HG03097 (cell line): ENCODE results near the gene ANXA9.

Experiments used
- ATAC-seq: cut with Tn5 transposase; IDR thresholded peaks from one replicate; pipeline ENCODE4 v1.9.1; 2021; ENCODE audit not compliant: unreplicated experiment, low FRiP score

ANXA9 gene, protein sequence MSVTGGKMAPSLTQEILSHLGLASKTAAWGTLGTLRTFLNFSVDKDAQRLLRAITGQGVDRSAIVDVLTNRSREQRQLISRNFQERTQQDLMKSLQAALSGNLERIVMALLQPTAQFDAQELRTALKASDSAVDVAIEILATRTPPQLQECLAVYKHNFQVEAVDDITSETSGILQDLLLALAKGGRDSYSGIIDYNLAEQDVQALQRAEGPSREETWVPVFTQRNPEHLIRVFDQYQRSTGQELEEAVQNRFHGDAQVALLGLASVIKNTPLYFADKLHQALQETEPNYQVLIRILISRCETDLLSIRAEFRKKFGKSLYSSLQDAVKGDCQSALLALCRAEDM

GRCh38 chr1:150981805-150982712 is at the start of gene ANXA9:
Gene ANXA9 (plus strand): TSS chr1:150982292. CDS start chr1:150983106, 814 bp downstream.
- ATAC-seq, result no peak

DNA sequence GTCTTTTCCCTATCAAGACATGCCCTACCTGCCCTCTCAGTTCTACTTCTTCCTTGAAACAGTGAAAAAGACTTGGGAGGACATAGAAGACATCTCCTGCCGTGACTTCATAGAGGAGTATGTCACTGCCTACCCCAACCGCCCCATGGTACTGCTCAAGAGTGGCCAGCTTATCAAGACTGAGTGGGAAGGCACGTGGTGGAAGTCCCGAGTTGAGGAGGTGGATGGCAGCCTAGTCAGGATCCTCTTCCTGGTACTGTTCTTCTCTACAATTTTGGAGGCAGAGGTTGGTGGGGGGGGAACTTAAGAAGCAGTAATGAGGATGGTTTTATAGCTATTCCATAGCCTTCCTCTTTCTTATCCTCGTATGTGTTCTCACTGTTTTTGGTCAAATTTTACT is 37.2 kb upstream of the ANXA9 start:
- no peak for ATAC-seq

DNA sequence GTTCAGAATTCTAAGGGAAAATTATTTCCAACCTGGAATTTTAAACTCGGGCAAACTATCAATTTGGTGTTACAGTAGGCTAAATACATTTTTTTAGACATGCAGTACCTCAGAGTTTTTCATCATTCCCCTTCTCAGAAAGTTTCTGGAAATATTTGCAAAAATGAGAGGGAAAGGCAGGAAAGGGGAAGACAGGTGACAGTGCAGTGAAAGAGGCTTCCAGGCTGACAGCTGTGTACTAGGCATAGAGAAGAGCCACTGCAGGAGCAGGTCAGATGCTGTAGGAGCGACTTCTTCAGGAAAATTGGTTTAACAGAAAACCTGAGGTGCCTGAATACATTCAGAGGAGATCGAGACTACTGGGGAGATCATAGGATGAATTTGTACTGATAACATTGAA is 27.4 kb upstream of the ANXA9 start:
- ATAC-seq, result no peak

GRCh38 chr1:150955280-150955679 is 26.8 kb upstream of the ANXA9 start:
- no peak for ATAC-seq

DNA sequence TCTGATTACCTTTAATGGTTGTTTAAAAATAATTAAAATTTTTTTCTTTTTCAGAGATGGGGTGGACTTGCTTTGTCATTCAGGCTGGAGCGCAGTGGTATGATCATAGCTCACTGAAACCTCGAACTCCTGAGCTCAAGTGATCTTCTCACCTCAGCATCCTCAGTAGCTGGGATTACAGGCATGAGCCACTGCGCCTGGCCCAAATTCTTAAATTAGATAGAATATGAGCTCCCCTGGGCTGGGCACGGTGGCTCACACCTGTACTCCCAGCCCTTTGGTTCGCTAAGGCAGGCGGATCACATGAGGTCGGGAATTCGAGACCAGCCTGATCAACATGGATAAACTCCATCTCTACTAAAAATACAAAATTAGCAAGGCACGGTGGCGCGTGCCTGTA is 24.4 kb upstream of the ANXA9 start:
- ATAC-seq, result no peak

DNA sequence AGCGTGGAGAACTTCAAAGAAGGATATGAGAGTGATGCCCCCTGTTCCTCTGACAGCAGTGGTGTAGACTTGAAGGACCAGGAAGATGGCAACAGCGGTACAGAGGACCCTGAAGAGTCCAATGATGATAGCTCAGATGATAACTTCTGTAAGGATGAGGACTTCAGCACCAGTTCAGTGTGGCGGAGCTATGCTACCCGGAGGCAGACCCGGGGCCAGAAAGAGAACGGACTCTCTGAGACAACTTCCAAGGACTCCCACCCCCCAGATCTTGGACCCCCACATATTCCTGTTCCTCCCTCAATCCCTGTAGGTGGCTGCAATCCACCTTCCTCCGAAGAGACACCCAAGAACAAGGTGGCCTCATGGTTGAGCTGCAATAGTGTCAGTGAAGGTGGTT is 21.4 kb upstream of the ANXA9 start:
- ATAC-seq, result no peak

- ATAC-seq, result no peak
Observed at GRCh38 chr1:150961756-150962155, 20.3 kb upstream of the ANXA9 start.

- ATAC-seq, result no peak
Observed at GRCh38 chr1:150963321-150964163, 18.6 kb upstream of the ANXA9 start.

DNA sequence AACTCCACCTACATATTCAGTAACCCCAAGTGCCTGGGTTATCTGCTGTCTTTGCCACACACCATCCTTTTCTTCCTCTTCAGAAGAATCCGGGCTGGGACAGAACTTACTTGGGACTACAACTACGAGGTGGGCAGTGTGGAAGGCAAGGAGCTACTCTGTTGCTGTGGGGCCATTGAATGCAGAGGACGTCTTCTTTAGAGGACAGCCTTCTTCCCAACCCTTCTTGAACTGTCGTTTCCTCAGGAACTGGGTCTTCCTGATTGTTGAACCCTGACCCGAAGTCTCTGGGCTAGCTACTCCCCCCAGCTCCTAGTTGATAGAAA is 18.0 kb upstream of the ANXA9 start:
- ATAC-seq, result no peak

DNA sequence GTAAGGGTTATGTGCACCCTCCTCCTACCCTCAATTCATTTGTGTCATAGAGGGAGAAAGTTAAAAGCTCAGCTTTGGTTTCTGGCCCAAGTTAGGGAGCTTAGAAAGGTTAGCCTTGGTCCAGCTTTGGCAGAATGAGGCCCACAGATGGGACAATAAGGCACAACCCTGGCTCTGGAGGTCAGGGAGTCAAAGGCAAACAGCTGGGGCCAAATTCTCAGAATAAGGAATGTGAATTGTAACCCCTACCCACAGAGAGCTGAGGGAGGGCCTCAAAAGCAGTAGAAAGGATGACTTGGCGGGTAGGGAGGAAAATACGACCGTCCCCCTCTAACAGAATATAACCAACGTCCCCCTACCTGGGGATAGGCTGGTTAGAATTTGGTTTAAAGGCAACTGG is 16.5 kb upstream of the ANXA9 start:
- ATAC-seq, result no peak

DNA sequence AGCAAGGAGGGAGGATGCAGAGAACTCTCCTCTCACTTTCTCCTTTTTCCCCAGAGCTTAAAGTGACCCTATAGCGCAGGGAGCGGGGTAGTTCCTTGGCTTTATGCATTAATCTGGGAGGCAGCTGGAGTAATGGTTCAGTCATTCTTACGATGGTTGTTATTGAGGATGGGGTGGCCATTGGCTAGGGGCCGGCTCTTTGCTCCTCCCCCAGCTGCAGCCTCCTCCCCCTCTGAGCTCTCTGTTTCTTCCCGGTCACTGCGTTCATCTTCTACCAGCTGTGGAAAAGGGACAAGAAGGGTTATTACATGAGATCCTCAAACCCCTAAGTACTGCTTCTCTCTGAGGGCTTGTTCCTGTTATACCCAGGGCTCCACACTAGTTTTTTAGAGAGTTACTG is 16.1 kb upstream of the ANXA9 start:
- ATAC-seq, result no peak

DNA sequence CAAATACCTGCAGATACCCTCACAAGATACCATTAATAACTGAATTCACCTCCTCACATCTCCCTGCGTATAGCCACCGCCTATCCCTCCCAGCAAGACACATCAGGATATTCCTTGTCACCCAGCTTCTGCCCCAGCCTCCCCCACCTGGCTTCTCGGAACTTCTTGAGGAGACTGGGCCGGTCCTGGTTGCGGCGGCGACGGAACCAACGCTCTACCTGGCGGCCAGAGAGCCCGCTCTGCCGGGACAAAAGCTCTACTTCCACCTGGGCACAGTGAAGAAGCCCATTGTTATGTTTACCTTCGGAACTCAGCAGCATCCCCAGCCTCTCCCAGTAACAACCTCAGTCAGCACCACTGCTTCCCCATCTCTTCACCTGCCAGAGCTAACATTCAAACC is 14.2 kb upstream of the ANXA9 start:
- no peak for ATAC-seq

DNA sequence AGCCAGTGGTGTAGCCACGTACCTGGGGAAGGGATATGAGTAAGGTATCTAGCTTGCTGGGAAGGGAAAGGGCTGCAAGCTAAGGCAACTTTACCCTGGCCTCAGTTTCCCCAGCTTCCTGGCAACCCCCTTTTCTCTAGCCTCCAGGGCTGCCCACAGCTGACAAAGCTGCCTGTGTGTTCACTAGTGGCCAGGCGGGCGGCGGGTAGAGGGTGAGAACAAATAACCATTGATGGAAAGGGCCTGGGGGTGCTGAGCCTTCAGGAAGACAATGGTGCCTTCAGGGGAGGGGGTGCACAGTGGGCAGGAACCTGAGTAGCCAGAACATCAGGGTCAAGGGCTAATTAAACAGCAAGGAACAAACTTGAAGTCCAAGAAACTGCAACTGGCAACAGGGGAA is 13.6 kb upstream of the ANXA9 start:
- no peak for ATAC-seq

DNA sequence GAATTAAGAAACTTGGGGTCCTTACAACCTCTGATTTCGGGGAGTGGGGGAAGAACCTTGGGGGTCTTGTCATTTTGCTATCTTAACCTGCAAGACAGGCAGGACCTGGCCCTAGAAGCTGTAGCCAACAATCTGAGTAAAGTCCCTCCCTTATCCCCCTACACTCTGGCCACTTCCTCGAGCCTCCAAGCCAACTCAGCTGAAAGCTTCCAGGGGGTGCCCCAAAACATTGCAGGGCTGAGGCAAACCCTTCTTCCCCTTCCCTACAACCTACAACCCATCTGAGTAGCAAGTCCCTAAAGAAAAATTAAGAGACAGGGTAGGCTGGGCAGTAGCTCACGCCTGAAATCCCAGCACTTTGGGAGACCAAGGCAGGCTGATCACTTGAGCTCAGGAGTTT is 12.5 kb upstream of the ANXA9 start:
- no peak for ATAC-seq

DNA sequence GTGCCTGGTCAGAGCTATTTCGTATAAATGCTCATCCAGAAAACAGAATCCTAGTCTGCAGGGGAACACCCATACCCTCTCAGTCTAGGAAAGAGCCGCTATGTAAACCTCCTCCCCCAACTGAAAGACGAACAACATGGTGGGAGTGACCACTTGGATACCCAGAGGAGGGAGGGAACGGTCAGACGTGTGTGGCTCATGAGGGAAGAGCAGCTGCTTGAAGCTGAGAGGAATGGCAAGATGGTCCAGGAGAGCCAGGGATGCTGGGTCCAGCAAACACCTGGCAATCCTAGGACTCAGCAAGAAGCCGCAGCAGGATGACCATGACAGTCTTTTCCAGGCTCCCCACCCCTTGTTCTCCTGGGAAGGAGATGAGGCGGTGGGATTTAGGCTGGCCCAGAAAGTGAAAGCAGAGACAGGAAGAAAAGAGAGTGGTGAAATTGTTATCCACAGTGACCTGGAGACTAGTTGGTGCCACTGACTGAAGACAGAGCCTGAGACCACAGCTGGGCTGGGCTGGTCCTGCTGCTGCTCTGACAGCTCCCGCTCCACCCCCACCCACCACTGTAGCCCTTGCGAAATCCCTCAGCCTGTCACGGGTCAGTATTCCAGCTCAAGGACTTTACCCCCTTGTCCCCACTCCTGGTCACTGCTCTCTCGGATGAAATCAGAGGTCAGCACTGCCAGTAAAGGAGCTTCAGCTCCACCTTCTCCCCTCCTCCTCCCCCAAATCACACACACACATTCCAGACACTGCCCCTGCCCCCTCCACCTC is 11.1 kb upstream of the ANXA9 start:
- ATAC-seq, result no peak

- no peak for ATAC-seq
Observed at GRCh38 chr1:150971583-150972416, 10.3 kb upstream of the ANXA9 start.

- no peak for ATAC-seq
Observed at GRCh38 chr1:150972417-150972940, 9.6 kb upstream of the ANXA9 start.

- ATAC-seq, result no peak
Observed at GRCh38 chr1:150973258-150973835, 8.7 kb upstream of the ANXA9 start.
